HG03460 (cell line): ENCODE data around the gene SRPK2.
"Not testable (repeated sequence)": the region's sequence is repeated elsewhere in the genome, so short reads cannot be mapped to it uniquely, and the experiment has no call there.

Source experiments
- ATAC-seq: cut with Tn5 transposase; IDR thresholded peaks from one replicate; pipeline ENCODE4 v1.9.1; 2021; ENCODE audit not compliant: unreplicated experiment

SRPK2 gene

DNA sequence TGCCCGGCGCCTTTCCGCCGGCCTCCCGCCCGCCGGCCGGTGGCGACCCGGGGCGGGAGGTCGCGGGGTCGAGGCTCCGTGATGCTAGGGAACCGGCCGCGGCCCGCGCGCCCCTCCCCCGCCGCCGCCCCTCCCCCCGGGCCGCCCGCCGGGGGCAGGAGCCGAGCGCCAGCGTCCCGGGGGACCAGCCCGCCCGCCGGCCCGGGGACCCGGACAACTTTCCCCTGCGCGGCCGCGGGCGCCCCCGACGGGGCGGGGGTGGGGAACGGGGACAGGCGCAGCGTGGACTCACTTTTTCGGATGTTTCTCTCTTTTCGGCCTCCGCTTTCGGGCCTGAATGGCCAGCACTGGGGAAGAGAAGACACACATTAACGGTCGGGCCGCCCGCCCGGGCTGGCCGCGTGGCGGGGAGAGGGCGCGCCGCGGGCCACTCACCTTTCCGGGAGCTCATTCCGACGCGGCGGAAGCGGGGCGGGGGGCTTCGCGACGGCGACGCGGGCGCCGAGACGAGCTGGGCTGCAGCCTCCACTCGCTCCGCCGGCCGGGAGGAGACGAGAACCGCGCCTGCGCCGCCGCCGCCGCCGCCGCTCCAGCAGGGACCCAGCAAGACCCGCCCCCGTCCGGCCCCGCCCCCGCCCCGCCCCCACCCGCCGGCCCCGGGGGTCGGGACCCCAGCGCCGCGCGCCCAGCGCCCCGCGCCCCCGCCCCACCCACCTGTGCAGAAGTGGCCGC, at the start of gene SRPK2:
SRPK2 (minus strand) TSS at position 566 of the 732 bp plus-strand sequence.
- ATAC-seq = peak; percentile 71

DNA sequence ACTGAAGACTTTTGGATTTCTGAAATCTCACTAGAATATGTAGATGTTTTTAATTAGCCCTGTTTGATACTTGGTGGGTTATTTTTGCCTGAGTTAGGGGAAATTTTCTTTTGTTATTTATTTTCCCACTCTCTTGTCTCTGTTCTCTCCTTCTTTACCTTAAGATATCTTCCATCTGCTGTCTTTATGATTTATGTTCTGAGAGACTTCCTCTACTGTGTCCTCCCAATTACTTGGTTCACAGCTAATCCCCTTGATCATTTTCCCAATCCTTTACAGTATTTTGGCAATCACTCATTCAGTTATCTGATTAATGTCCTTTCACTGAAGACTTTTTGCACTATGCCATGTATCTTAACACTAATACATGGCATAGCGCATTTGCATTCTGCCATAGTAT, 49.5 kb upstream of the SRPK2 start:
- ATAC-seq = no peak

DNA sequence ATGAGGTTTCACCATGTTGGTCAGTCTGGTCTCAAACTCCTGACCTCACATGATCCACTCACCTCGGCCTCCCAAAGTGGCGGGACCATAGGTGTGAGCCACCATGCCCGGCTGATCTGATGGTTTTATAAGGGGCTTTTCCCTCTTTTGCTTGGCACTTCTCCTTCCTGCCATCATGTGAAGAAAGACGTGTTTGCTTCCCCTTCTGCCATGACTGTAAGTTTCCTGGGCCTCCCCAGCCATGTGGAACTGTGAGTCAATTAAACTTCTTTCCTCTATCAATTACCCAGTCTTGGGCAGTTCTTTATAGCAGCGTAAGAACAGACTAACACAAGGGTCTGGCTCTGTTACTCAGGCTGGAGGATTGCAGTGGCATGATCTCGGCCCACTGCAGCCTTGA, 48.6 kb upstream of the SRPK2 start:
- not testable (repeated sequence) for ATAC-seq

DNA sequence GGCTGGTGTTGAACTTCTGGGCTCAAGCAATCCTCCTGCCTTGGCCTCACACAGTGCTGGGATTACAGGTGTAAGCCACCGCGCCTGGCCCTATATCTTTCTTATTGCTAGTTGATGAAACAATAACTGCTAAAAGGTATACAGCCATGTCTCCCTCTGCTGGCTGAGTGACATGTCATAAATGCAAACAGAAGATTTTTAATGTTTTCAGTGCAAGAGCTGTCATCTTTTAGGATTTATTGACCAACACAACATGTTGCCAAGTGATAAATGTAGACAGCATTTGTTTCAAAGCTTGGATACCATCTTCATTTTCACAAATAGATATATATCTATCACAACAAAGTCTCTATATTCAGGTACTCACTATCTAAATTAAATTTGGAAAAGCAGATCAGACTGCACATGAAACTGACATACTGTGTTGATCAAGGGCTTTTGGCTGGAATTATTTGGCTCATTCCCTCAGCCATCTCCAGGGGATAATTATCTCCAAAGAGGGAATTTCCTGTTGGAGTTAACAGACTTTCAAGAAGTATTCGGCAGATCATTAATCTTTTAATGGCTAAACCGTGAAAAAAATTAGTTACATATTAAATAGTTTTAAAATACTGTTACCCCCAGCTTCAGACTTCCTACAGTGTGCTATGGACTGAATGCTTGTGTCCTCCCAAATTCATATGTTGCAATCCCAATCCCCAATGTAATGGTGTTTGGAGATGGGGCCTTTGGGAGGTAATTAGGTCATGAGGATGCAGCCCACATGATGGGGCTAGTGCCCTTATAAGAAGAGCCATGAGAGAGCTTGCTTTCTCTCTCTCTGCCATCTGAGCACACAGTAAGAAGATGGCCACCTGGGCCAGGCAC, 41.3 kb upstream of the SRPK2 start:
- peak; percentile 66 for ATAC-seq

DNA sequence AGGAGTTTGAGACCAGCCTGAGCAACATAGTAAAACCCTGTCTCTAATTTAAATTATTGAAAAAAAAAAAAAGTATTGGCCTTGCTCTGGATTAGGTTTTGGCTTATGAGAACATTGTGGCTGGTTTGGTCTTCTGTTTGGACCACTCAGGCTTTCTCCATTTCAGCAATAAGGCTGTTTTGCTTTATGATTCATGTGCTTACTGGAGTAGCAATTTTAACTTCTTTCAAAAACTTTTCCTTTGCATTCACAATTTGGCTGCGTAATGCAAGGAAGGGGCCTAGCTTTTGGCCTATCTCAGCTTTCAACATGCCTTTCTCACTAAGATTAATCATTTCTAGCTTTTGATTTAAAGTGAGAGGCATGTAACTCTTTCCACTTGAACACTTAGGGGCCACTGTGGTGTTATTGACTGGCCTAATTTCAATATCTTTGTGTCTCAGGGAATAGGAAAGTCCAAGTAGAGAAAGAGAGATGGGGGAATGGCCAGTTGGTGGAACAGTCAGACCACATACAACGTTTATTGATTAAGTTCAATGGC, 38.0 kb upstream of the SRPK2 start:
- no peak for ATAC-seq

DNA sequence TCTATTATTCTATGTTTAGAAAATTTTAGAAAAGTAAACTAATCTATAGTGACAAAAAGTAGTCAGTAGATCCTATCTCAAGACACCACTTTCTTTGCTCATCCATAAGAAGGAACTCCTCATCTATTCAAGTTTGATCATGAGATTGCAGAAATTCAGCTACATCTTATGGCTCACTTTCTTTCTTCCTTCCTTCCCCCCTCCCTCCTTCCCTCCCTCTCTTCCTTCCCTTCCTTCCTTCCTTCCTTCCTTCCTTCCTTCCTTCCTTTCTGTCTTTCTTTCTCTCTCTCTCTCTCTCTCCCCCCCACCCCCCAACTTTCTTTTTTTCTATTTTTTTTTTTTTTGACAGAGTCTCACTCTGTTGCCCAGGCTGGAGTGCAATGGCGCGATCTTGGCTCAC, 35.3 kb upstream of the SRPK2 start:
- no peak for ATAC-seq

DNA sequence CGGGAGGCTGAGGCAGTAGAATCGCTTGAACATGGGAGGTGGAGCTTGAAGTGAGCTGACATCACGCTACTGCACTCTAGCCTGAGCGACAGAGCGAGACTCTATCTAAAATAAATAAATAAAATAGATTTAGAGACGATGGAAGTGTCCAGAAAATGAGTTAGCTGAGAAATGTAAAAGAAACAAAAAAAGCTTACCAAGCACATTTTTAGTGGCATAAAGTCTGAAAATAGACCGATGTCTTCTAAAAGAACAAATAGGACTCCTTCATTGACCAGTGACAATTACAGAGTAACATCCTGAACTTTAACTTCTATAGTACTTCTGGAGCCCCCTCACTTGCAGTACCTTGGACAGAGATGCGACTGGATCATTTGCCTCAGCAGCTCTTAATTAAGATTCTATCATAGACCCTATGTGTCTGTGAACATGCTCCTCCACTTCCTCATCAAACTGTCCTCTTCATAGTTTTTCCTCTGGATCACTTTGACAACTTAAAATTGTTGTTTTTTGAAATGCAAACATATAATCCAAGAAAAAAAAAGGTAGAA, 25.2 kb upstream of the SRPK2 start:
- no peak for ATAC-seq

DNA sequence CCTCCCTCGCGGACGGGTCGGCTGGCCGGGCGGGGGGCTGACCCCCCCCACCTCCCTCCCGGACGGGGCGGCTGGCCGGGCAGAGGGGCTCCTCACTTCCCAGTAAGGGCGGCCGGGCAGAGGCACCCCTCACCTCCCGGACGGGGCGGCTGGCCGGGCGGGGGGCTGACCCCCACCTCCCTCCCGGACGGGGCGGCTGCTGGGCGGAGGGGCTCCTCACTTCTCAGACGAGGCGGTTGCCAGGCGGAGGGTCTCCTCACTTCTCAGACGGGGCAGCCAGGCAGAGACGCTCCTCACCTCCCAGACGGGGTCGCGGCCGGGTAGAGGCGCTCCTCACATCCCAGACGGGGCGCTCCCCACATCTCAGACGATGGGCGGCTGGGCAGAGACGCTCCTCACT, 22.1 kb upstream of the SRPK2 start:
- not testable (repeated sequence) for ATAC-seq

DNA sequence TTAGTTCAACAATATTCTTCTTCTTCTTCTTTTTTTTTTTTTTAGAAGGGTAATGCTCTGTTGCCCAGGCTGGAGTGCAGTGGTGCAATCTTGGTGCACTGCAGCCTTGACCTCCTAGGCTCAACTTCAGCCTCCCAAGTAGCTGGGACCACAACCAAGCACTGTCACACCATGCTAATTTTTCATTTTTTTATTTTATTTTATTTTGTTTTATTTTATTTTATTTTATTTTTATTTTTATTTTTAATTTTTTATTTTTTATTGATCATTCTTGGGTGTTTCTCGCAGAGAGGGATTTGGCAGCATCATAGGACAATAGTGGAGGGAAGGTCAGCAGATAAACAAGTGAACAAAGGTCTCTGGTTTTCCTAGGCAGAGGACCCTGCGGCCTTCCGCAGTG, 21.1 kb upstream of the SRPK2 start:
- not testable (repeated sequence) for ATAC-seq

DNA sequence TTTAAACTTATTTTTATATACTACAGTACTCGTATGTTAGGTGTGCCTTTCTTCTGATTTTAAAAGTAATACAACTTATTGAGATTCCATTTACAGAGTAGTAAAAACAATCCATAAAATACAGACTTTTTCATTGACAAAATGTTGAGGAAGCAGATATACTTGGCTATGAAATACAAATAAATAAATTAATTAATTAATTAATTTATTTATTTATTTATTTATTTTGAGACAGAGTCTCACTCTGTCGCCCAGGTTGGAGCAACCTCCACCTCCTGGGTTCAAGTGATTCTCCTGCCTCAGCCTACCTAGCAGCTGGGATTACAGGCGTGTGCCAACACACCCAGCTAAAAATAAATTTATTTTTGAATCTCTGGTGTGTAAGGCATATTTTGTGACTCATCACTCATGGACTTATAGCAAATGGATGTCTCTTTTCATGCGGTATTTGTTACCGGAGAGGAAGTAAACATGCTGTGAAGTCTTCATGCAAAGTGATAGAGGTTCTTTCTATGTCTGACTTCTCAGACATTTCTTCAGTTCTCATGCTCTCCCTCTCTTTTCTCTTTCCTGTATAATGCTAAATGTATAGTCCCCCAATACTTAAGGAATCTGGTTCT, 20.2 kb upstream of the SRPK2 start:
- ATAC-seq = no peak

DNA sequence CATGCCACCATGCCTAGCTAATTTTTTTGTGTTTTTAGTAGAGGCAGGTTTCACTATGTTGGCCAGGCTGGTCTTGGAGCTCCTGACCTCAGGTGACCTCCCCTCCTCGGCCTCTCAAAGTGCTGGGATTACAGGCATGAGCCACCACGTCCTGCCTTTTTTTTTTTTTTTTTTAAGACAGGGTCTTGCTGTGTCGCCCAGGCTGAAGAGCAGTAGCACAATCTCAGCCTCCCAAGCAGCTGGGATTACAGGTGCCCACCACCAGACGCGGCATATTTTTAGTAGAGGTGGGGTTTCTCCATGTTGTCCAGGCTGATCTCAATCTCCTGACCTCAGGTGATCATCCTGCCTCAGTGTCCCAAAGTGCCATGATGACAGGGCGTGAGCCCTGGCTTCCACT, 14.4 kb upstream of the SRPK2 start:
- no peak for ATAC-seq

DNA sequence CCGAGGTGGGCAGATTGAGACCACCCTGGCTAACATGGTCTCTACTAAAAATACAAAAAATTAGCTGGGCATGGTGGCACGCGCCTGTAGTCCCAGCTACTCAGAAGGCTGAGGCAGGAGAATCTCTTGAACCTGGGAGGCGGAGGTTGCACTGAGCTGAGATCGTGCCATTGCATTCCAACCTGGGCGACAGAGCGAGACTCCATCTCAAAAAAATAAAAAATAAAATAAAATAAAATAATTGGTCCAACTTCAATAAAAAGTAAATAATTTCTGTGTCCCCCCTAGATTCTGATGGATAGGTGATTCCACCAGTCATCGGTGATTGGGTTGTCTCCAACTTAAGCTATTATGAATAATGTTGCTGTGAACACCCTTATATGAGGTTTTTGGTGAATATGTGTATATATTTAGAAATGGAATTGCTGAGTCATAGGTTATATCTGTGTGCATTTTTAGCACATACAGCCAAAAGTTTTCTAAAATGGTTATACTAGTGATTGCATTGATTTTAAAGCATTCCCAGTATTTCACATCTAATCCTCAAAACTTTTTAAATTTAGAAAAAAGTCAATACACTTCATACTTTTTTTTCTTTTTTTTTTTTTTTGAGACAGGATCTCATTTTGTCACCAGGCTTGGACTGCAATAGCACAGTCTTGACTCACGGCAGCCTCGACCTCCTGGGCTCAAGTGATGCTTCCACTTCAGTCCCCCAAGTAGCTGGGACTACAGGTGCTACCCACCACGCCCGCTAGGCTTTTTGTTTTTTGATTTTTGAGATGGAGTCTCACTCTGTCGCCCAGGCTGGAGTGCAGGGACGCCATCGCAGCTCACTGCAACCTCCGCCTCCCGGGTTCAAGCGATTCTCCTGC, 13.7 kb upstream of the SRPK2 start:
- ATAC-seq = no peak

DNA sequence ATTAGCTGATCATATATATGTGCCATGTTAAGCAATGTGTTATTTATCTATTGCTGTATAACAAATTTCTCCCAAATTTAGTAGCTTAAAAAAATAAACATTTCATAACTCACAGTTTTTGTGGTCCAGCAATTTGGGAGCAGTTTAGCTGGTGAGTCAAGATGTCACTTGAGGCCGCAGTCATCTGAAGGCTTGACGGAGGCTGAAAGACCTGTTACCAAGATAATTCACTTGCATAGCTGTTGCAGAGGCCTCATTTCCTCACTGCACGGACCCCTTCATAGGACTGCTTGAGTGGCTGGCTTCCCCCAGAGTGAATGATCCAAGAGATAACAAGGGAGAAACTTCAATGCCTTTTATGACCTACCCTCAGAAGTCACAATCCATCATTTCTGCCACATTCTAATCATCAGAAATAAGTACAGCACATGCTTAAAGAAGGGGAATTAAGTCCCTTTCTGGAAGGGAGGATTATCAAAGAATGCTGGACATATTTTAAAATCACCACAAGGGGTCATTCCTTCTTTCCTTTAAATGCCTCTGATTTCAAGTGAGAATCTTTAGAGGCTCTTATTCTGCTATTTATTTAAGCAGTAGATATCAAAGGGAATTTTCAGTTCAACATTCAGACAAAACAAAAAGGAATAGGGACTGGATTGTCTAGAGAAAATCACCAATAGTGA, 10.5 kb upstream of the SRPK2 start:
- no peak for ATAC-seq

DNA sequence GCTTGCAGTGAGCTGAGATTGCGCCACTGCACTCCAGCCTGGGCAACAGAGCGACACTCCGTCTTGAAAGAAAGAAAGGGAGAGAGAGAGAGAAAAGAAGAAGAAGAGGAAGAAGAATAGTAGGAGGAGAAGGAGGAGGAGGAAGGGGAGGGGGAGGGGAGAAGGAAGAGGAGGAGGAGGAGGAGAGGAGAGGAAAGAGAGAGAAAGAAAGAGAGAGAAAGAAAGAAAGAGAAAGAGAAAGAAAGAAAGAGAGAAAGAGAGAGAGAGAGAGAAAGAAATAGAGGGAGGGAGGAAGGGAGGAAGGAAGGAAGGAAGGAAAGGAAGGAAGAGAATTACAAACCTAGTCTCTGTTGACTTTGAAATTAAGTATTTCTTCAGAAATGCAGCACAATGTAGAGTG, 7.8 kb upstream of the SRPK2 start:
- no peak for ATAC-seq

DNA sequence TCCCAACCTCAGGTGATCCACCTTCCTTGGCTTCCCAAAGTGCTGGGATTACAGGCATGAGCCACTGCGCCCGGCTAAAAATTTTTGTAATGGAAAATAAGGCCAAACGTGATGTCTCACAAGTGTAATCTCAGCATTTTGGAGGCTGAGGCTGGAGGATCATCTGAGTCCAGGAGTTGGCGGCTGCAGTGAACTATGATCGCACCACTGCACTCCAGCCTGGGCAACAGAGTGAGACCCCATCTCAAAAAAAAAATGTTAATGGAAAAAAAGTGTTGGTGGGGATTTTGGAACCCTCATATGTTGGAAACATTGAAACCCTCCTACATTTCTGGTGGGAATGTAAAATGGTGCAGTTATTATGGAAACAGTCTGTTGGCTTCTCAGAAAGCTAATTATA, 2.7 kb upstream of the SRPK2 start:
- ATAC-seq = no peak

DNA sequence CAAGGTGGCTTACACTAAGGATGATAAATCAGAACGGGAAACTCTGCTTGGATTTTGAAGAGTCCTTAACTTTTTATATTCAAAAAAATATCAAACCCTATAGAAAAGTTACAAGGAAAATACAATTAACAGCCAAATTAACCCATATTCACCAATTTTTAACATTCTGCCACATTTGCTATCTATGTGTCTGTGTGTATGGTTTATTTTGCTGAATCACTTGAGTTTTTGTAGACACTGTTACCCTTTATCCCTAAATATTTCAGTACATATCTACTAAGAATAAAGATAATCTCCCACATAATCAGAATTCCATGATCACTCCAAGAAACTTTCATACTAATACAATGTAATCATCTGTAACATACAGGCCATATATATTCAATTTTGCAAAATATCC, 1.2 kb upstream of the SRPK2 start:
- no peak for ATAC-seq

DNA sequence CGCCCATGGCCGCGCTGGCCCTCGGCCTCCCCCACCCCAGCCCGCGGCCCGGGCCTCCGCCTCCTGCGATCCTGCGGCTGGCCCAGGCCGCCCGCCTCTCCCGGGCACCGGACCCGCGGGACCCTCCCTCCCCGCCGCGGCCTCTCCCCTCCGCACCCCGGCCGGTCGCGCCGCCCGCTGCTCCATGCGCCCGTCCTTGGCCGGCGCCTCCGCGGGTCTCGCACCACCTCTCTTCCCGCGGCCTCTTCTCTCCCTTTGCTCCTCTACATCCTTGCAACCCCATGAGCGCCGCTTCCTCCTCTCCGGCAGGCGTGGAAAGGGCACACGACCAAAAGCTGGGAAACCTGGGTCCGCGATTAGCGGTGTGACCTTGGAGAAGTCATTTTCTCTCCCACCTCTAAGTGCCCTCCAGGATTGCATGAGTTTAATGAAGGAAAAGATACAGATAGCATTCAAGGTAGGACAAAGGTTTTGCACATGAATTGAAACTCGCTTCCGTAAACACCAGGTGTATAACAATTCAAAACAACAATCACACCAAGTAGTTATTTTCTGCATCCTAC, 448 bp upstream of the SRPK2 start:
- ATAC-seq = peak; percentile 30

DNA sequence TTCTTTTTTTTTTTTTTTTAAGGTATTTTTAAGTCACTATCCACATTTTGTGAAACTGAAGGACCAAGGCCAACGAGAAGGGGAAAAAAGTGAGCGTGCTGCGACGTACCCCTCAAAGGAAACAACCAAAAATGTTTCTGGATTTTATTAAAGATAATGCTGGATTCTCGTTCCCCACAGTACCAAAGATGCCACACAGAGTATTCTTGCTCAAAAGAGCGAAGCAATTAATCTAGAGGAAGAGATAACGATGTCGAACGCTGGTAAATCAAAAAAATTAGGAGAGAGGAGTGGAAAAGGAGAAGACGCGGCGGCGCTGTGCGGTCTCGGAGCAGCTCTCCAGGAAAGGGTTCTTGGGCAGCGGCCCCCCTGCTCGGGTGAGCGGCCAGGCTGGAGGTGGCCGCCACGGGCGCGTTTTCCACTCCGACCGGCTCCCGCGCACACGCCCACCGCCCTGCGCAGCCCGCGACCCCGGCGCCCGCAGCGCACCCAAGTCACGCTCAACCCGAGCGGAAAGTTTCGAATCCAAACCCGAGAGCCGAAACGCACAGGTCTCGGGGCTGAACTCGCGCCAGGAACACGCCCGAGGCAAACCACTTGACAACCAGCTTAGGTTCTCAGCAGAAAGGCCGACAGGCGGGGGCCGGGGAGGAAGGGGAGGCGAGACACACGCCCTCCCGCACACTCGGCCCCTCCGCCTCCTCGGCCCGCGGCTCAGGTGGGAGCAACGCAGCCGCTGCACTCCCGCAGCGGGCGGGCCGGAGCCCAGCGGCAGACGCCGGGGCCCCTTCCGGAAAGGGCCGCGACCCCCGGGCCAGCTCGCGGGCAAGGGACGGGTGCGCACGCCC, 989 bp downstream of the SRPK2 start:
- ATAC-seq = peak; percentile 48

DNA sequence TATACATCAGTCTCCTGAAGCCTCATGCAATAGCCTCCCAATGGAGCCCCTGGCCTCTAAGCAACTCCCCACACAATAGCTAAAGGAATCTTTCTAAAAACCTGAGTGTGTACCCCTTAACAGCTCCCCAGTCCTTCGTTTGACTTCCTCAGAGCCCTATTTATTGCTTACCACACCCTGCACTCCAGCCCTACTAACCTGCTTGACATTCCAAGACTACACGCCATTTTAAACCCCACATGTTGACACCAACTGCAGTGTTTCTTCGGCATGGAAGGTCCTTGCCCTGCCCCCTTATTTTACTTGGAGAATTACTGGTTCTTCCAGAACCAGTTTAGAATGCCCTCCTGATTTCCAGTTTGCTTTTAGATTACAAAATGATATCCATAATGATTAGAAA, 10.8 kb downstream of the SRPK2 start:
- ATAC-seq = no peak
